ENCODE data around the gene AKIP1.
A peak's percentile ranks its signal among the peaks of the same experiment; 100 is the strongest.

The AKIP1 gene

DNA sequence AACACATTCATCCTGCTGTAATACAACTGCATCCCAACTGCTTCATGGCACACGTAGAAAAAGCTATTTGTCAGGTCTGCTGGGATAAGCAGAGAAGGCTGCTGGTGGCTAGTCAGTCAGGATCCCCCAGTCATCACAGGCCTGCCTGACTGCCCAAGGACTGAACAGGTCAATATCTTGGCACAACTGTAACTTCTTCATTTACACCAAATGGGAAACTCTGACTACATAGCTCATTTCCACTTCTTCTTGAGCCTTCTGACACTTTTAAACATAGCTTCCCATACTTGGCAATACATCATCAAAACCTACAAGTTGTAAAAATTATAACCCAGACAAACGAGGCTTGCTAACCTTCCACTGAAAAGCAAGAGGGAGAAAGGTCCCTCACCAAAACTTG lies 50.4 kb downstream of the AKIP1 start:
- Mint-ChIP-seq H3K4me1 (ENCODE audit: low read depth) (peaks cover 51% of the 10 kb centered on the region), H3K27ac (no peak overlapping the region), H3K27me3 (no peaks in the 10 kb centered on the region)

DNA sequence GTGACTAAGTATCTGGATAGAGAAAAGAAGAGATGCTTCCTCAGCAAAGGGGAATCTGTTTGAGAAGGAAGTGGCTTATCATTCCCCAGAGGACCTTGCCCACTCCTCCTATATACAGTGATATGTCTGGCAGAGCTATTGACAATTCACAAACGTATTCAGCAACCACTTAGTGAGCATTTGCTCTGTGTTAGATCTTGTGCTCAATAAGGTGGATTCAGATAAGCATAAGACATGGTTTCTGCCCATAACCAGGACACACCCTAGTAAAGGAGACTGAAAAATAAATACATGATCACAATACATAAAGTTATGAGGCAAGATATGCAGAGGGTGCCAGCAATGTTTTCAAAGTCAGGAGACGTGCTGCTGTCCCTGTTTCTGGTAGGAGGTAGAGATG lies 51.9 kb downstream of the AKIP1 start:
- H3K27ac Mint-ChIP-seq, result peak overlapping the region; percentile 62
- peaks cover 43% of the 10 kb centered on the region for H3K4me1 Mint-ChIP-seq (ENCODE audit: low read depth)
- no peaks in the 10 kb centered on the region for H3K9me3 Mint-ChIP-seq
- peak overlapping the region; percentile 92 for H3K4me3 Mint-ChIP-seq
- DNase-seq, result no peak
- H3K27me3 Mint-ChIP-seq, result no peaks in the 10 kb centered on the region
- peaks cover 35% of the 10 kb centered on the region for H3K36me3 Mint-ChIP-seq (ENCODE audit: low read depth)

More for the DNA sequence above, 50.4 kb downstream of the AKIP1 start:
- DNase-seq, result no peak
- Mint-ChIP-seq H3K4me3 (no peak overlapping the region), H3K36me3 (ENCODE audit: low read depth) (peaks cover 39% of the 10 kb centered on the region), H3K9me3 (no peaks in the 10 kb centered on the region)

DNA sequence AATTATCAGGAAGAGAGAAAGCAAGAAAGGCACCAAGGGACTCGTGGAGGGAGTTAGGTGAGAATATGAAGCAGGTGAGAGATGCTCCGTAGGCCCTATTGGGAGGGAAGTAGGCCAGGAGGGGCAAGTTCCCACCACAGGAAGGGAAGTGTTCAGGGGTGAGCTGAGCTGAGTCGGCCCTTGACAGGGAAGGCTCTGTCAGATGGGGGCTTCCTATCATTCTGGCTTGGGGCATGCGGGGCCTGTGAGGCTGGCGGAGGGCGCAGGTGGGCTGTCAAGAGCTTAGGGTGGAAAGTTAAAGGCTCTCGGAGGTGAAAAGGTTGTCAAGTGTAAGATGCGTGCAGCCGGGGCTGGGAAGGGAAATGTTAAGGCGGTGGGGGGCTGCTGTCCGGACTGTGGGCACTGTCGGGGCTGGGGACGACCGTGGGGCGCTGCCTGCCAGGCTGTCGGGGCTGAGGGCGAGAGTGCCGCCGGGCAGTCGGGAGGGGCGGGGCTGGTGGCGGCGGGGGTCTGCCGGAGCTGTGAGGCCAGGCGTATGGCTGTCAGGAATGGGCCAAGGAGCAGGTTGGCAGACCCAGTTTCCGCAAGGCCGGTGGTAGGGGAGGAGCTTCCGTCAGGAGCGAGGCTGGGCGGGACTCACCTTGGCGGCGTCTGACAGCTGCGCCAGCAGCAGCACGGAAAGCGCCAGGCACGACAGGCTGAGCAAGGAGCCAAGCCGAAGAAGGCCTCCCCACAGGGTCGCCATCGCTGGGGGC lies 52.8 kb downstream of the AKIP1 start:
- Mint-ChIP-seq H3K27ac (peak overlapping the region; percentile 93), H3K4me3 (peak overlapping the region; percentile 92), H3K36me3 (ENCODE audit: low read depth) (peaks cover 34% of the 10 kb centered on the region), H3K9me3 (no peaks in the 10 kb centered on the region), H3K4me1 (ENCODE audit: low read depth) (peaks cover 43% of the 10 kb centered on the region), H3K27me3 (no peaks in the 10 kb centered on the region)
- no peak for DNase-seq

DNA sequence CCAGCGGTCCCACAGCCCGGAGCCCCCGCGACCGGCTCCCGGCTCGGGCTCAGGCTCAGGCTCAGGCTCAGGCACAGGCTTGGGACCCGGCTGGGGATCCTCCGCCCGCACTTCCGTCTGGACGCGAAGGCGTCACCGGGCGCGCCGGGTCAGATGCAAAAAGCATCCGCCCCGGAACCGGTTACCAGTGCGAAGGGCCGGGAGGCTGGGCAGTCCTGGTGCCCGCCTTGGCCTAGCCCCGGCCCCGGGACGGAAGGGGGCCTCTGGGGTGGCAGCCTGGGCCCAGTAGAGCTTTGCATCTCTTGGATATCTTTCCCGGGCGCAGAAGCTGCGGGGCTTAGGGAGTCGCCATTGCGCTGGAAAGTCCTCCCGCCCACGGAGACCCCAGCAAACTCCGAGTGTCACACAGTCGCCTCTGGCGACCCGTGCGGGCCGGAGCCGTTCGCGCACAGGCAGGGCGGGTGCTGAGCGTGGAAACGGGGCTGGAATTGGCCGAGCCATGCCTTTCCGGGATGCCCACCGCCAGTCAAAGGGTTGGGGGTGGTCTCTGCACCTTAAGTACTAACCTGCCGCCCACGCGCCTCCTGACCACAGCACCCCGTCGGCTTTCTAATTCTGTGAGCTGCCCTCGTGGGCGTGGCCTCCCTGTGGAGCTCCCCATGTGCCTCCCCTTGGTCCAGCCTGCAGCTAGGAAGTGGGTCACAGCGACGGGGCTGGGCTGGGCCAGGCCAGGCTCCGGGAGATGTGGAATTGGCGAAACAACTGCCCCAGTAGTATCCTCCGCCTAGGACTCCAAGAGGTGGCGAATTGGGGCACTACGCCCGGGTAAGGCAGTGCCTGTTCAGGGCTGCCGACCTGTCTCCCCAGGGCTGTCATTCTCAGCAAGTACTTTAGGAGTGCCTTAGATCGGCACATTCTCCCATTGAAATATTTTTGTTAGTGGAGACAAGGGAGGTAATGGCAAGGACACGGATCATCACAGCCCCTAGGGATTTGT lies 53.6 kb downstream of the AKIP1 start, which contains the start of gene TMEM9B:
TMEM9B (minus strand) TSS at position 119 of the 997 bp plus-strand sequence. CDS start 129 bp downstream, outside the sequence.
- Mint-ChIP-seq H3K4me3 (peak within 1 kb of the TSS; percentile 92), H3K36me3 (ENCODE audit: low read depth) (peaks cover 28% of the 10 kb centered on the region), H3K4me1 (ENCODE audit: low read depth) (peaks cover 36% of the 10 kb centered on the region), H3K9me3 (no peaks in the 10 kb centered on the region), H3K27ac (peak within 1 kb of the TSS; percentile 93), H3K27me3 (no peaks in the 10 kb centered on the region)
- DNase-seq, result peak; percentile 92

DNA sequence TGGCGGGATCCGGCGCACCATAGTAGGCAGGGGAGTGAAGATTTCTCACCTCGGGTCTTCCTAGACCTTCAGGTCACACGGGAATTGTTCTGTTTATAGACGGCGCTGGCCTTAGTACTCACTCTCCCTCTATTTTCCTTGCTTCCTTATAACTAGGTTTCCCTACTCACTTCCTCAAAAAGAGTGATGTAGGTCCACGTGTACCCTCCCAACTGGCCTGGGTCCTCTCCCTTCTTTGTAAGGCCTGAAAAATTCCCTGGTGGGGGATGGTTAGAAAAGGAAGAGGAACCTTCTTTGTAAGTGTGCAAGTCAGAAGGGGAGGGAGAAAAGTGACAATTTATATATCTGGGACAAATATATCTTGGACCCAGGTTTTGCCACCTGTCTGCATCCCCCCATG lies 56.2 kb downstream of the AKIP1 start:
- Mint-ChIP-seq H3K27ac (no peak overlapping the region), H3K9me3 (no peaks in the 10 kb centered on the region), H3K4me1 (ENCODE audit: low read depth) (peaks cover 23% of the 10 kb centered on the region), H3K36me3 (ENCODE audit: low read depth) (peaks cover 24% of the 10 kb centered on the region), H3K4me3 (no peak overlapping the region), H3K27me3 (no peaks in the 10 kb centered on the region)
- no peak for DNase-seq
